ENCODE data around the gene NT5C2. TPM values are rescaled to one million over a fixed set of nuclear protein-coding genes. Genes with fewer than 3 reads are reported as not detected.
"Not testable (repeated sequence)": the region's sequence is repeated elsewhere in the genome, so short reads cannot be mapped to it uniquely, and the experiment has no call there.

NT5C2 gene
- total RNA-seq, 1 donor from 2014 or later = 89.9 TPM

- DNase-seq (ENCODE audit: low spot score) (no peak), ATAC-seq (no peak)
- intact Hi-C loops (cut with DNase I) = no loop called here
Measured at GRCh38 chr10:103077491-103078308, 115.4 kb downstream of the NT5C2 start.

- ATAC-seq = peak; percentile 18
- DNase-seq (ENCODE audit: low spot score) = no peak
- intact Hi-C loops (cut with DNase I) = no loop called here
Measured at GRCh38 chr10:103077020-103077419, 116.1 kb downstream of the NT5C2 start.

DNA sequence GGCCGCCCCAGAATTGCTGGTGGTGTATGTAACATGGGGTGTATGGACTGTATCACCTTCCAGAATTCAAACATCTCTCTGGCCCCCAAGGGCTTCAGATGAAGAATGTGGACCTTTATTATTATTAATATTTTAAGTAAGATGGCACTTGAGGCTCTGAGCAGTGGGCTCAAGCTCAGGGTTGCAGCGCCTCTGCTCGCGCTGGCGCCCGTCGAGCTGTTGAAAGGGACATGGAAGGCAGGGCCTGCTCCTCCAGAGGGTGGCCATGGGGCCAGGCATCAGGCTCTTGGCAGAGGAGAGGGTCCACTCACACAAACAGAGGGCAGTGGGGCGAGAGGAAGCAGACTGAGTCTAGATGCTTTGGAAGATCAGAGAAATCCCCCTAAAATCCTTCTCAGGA is 120.2 kb downstream of the NT5C2 start:
- intact Hi-C loops (cut with DNase I) = no loop called here
- no peak for DNase-seq (ENCODE audit: low spot score)
- ATAC-seq = no peak

DNA sequence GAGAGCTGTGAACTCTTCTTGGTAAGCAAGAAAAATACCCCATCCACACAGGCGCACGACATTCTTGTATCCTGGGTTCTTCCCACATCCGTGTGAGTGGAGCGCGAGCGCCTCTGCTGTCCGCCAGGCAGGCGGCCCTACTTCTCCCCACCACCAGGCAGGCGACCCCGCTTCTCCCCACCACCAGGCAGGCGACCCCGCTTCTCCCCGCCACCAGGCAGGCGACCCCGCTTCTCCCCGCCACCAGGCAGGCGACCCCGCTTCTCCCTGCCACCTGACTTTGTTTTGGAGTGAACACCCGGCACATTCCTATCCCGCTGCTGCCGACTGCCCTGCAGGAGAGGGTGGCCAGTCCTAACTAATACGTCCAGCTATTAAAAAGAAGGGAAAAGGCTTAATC is 120.8 kb downstream of the NT5C2 start:
- no peak for DNase-seq (ENCODE audit: low spot score)
- intact Hi-C loops (cut with DNase I) = no loop called here
- ATAC-seq = no peak

GRCh38 chr10:103069453-103070331 is 123.4 kb downstream of the NT5C2 start:
- intact Hi-C loops (cut with DNase I) = loop anchor here (2.0 to 10.0 kb wide), 2 partner anchors 153 to 235 kb away; partner anchors contain the start of gene CYP17A1
- ATAC-seq (peak; percentile 58), DNase-seq (ENCODE audit: low spot score) (no peak)

DNA sequence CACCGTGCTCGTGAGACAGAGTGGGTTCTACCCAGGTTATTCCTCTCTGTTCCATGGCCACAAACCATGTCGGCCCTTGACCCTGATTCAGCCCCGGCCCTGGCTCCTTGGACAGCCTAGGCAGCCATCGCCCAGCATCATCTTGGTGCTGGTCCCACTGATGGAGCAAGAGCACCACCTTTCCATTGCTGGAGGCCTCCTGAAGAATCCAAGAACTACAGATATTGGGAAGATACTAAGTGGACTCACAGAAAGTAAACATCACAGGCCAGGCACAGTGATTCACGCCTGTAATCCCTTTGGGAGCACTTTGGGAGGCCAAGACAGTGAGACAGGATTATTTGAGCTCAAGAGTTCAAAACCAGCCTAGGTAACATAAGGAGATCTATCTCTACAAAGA is 125.1 kb downstream of the NT5C2 start:
- peak; percentile 28 for ATAC-seq
- intact Hi-C loops (cut with DNase I) = loop anchor here (2.0 to 10.0 kb wide), 2 partner anchors 151 to 233 kb away; partner anchors contain the start of gene CYP17A1
- no peak for DNase-seq (ENCODE audit: low spot score)

- intact Hi-C loops (cut with DNase I) = loop anchor here (10.0 kb wide), 1 partner anchor 233 kb away; the partner anchor contains the start of gene CYP17A1
- no peak for DNase-seq (ENCODE audit: low spot score)
- no peak for ATAC-seq
Measured at GRCh38 chr10:103067484-103067883, 125.6 kb downstream of the NT5C2 start.

DNA sequence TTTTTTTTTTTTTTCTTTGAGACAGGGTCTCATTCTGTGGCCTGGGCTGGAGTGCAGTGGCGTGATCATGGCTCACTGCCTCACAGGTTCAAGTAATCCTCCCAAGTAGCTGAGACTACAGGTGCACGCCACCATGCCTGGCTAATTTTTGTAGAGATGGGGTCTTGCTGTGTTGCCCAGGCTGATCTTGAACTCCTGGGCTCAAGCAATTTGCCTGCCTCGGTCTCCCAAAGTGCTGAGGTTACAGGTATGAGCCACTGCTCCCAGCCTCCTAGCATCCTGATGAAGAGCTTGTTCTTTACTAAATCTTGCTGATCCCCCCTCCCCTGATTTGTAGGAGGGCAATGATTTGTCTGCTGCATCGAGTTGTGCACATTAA is 126.0 kb downstream of the NT5C2 start:
- DNase-seq (ENCODE audit: low spot score); ATAC-seq: not testable (repeated sequence)
- intact Hi-C loops (cut with DNase I) = loop anchor here (10.0 kb wide), 1 partner anchor 232 kb away; the partner anchor contains the start of gene CYP17A1

DNA sequence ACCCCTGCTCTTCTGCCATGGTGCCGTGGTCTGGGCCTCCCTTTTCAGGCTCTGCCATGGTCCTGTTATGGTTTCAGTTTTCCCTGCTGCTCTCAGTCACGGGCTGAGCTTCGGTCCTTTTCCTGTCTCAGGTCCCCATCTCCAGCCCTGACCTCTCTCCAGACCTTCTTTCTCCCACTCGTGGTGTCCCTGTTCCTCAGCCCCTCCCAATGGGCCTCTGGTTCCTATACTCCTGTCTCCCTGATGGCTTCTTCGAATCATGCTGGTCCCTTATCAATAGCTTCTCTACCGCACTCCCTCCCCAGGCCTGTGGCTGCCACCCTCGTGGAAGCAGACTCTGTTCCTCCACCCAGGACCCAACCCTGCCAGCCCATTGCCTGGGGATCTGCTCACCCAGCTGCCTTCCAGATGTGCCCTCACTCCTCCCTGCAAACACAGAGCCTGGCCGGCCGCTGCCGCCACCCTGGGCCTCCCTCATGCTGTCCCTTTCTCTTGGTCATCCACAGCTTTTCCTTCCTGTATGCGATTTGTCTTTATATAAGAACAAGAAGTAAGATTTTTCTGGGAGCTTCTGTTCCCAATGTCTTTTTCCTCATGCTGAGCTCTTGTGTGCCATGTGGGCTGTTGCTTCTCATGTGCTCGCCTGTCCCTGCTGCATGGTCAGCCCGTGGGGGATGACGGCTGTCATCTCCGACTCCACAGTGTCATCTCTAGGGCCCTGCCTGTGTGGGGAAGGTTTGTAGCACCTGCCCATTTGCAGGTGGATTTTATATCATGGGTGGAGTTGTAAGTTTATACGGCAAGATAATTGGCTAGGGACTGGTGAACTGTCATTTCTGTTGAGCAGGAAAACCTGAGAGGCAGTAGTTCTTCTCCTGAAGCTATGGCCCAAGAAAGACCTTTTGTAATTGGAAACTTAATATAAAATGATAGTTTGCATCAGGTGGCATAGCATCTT is 126.7 kb downstream of the NT5C2 start:
- no peak for DNase-seq (ENCODE audit: low spot score)
- ATAC-seq = no peak
- intact Hi-C loops (cut with DNase I) = loop anchor here (10.0 kb wide), 1 partner anchor 232 kb away; the partner anchor contains the start of gene CYP17A1

- ATAC-seq (no peak), DNase-seq (ENCODE audit: low spot score) (no peak)
- intact Hi-C loops (cut with DNase I) = loop anchor here (10.0 kb wide), 1 partner anchor 230 kb away; the partner anchor contains the start of gene CYP17A1
Measured at GRCh38 chr10:103064956-103065355, 128.1 kb downstream of the NT5C2 start.

DNA sequence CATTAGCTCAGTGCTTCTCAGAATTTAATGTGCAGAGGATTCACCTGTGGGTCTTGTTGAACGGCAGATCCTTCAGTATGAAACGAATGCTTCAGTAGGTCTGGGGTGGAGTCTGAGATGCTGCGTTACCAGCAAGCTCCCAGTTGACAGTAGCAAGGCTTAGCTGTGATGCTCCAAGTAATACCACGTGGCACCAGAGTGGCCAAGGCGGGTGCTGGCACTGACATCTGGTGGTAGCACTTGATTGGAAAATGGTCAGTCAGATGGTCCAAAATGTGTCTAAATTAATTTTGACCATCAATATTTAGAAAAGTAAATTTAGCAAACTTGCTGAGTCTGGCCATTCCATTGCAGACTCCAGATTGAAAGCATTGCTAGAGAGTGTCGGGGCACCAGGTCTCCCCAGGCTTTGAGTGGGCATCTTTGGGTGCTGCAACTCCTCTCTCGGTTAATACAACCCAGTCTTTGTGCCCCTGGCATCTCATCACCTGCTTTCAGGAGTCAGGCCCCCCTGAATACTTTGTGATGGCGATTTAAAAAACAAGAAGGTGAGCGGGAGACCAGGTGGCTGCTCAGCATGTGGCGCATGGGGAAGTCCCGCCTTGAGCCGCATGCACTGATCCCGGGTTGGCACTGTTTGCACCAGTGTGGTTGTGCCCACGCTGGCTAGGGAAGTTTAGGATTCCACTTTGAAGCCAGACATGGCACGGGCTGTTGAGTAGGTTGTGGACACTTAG is 130.1 kb downstream of the NT5C2 start:
- ATAC-seq = no peak
- intact Hi-C loops (cut with DNase I) = loop anchor here (10.0 kb wide), 1 partner anchor 228 kb away; the partner anchor contains the start of gene CYP17A1
- DNase-seq (ENCODE audit: low spot score) = no peak

- ATAC-seq (no peak), DNase-seq (ENCODE audit: low spot score) (no peak)
- intact Hi-C loops (cut with DNase I) = loop anchor here (10.0 kb wide), 1 partner anchor 226 kb away; the partner anchor contains the start of gene CYP17A1
Measured at GRCh38 chr10:103060575-103060974, 132.5 kb downstream of the NT5C2 start.

- intact Hi-C loops (cut with DNase I) = no loop called here
- DNase-seq (ENCODE audit: low spot score) (no peak), ATAC-seq (no peak)
Measured at GRCh38 chr10:103058034-103058433, 135.0 kb downstream of the NT5C2 start.

DNA sequence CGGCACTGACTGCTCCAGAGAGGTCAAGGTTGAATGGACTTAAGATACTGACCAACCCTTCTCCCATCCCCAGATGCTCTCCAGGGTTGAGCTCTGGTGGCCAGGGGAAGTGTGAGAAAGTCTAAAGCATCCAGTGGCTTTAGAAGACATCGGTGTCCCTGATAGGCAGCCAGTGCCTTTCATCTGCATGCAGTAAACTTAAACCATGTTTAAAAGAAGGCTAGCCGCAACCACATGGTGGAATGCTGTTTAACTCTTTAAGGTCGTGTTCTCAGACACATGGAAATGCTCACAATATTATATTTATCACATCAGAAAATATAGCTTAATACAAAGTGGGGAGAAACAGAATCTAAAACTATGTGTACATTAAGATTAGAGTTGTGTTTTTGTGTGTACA is 138.0 kb downstream of the NT5C2 start:
- no peak for DNase-seq (ENCODE audit: low spot score)
- no peak for ATAC-seq
- intact Hi-C loops (cut with DNase I) = no loop called here

DNA sequence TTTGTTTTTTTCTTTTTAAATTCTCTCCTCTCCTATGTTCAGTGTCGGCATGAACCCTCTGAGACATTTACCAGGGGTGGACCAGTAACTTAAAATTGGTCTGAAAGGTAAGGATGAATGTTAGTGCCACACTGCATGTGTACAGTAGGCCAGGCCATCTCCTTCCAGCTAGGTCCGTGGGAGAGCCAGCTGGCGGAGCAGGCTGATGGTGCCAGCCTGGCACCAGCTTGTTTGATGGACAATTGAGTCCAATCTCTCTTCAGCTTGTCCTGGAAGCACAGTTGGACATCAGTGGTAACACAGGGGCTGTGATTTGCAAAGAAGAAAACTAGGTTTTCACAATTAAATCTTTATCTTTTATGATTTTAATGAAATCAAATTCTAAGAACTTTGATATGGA is 138.5 kb downstream of the NT5C2 start:
- no peak for ATAC-seq
- intact Hi-C loops (cut with DNase I) = no loop called here
- DNase-seq (ENCODE audit: low spot score) = no peak

DNA sequence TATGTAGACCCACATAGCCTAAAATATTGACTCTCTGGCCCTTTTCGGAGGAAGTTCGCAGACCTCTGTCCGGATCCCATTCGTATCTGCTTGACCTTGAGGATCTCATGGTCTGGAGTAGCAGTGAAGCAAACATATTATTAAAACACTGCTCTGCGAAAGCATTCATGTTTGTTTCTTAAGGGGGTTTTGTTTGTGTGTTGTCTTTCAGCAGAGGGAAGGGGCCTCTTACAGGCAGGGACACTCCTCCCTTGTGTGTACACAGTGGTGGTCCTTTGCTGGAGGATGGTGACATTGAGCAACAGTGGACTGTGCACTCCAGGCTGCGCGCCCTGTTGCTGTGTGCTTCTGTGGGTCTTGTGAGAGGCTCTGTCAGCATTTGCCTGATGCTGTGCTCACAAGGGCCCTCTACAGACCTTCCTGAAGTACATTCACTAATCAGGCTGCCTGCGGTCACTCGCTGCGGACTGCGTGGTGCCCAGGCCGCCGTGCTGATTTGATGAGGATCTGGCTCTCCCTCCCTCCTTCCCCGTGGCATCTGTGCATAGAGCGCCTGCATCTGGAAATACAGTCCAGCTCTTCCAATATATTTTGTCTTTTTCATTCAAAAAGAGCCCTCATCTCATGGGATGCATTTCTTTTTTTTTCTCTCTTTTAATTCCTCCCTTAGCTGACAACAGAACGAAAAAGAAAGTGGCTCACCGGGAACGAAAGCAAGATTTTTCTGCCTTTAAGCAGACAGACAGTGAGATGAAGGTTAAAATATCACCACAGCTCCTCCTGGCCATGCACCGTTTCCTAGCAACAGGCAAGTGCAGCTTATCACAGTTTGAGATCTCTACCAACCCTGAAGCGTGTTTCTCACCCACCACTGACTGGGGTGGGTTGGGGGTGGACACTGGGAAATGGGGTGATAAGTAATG is 139.2 kb downstream of the NT5C2 start:
- ATAC-seq (peak; percentile 98), DNase-seq (ENCODE audit: low spot score) (peak; percentile 81)
- intact Hi-C loops (cut with DNase I) = no loop called here

- DNase-seq (ENCODE audit: low spot score) = no peak
- intact Hi-C loops (cut with DNase I) = no loop called here
- no peak for ATAC-seq
Measured at GRCh38 chr10:103049237-103049636, 143.8 kb downstream of the NT5C2 start.
